RWPE2 (cell line): Measurements from ENCODE around the gene ROCK2.

Experiments
- ATAC-seq: fragments of 200-7000 bp; cut with Tn5 transposase; 3 replicates; pipeline ENCODE4 v1.9.1; 2021; ENCODE audit warnings: low read depth
- DNase-seq: peaks from one replicate; pipeline ENCODE4 v3.0.0-alpha.2; 2020; ENCODE audit warnings: low spot score
- H3K27ac ChIP-seq: fragments of 450-650 bp; 2 replicates; pipeline ENCODE4 v1.5.1; 2017; ENCODE audit warnings: mild to moderate bottlenecking; ENCODE audit not compliant: poor library complexity, severe bottlenecking
- H3K27me3 ChIP-seq: fragments of 250-450 bp; sonication (Bioruptor Pico); 2 replicates; pipeline ENCODE4 v1.5.1; 2021; ENCODE audit warnings: mild to moderate bottlenecking, moderate library complexity; ENCODE audit not compliant: insufficient read depth, poor library complexity, severe bottlenecking
- H3K36me3 ChIP-seq: fragments of 250-450 bp; sonication (Bioruptor Pico); 2 replicates; pipeline ENCODE4 v1.5.1; 2020; ENCODE audit warnings: low read depth, mild to moderate bottlenecking, moderate library complexity
- H3K4me1 ChIP-seq: fragments of 250-450 bp; sonication (Bioruptor Pico); 2 replicates; pipeline ENCODE4 v1.5.1; 2021; ENCODE audit warnings: mild to moderate bottlenecking, moderate library complexity; ENCODE audit not compliant: insufficient read depth, poor library complexity, severe bottlenecking
- H3K4me3 ChIP-seq: fragments of 250-450 bp; sonication (Bioruptor Pico); 2 replicates; pipeline ENCODE4 v1.5.1; 2021; ENCODE audit warnings: mild to moderate bottlenecking, moderate library complexity; ENCODE audit not compliant: severe bottlenecking
- H3K9me3 ChIP-seq: fragments of 250-450 bp; sonication (Bioruptor Pico); 2 replicates; pipeline ENCODE4 v1.5.1; 2021; ENCODE audit warnings: mild to moderate bottlenecking, moderate library complexity; ENCODE audit not compliant: severe bottlenecking
- CTCF ChIP-seq: fragments of 450-650 bp; IDR thresholded peaks from one replicate; pipeline ENCODE4 v1.5.1; 2017; ENCODE audit warnings: mild to moderate bottlenecking, moderate library complexity; ENCODE audit not compliant: poor library complexity, severe bottlenecking

The ROCK2 gene

GRCh38 chr2:11163439-11164317, 180.8 kb downstream of the ROCK2 start:
- no peaks in the 10 kb centered on the region for H3K36me3 ChIP-seq
- TF ChIP-seq CTCF: no peak
- DNase-seq: no peak
- no peaks in the 10 kb centered on the region for H3K4me1 ChIP-seq
- H3K9me3 ChIP-seq: no peaks in the 10 kb centered on the region
- no peaks in the 10 kb centered on the region for H3K27me3 ChIP-seq
- no peak for ATAC-seq
- no peak overlapping the region for H3K27ac ChIP-seq
- no peak overlapping the region for H3K4me3 ChIP-seq

DNA sequence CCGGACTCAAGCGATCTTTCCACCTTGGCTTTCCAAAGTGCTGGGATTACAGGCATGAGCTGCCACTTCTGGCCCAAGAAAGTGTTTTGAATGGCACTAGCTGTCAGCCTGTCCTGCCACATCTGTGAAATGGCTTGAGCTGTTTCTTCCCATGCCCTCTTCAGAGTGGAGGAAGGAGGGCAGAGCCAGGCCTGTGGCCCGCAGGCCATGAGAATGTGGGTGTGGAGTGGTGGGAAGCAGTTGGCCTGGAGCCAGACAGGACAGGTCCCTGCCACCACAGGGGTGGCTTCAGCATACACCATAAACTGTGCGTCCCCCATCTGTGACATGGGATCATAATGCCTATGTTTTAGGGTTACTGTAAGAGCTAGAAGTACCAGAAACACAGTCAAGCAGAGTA, 182.7 kb downstream of the ROCK2 start:
- ATAC-seq: no peak
- H3K36me3 ChIP-seq: no peaks in the 10 kb centered on the region
- H3K27ac ChIP-seq: no peak overlapping the region
- H3K4me3 ChIP-seq: no peak overlapping the region
- DNase-seq: no peak
- H3K27me3 ChIP-seq: no peaks in the 10 kb centered on the region
- H3K9me3 ChIP-seq: no peaks in the 10 kb centered on the region
- TF ChIP-seq CTCF: no peak
- H3K4me1 ChIP-seq: no peaks in the 10 kb centered on the region

- Histone ChIP-seq H3K9me3 (no peaks in the 10 kb centered on the region), H3K36me3 (no peaks in the 10 kb centered on the region), H3K4me1 (no peaks in the 10 kb centered on the region), H3K27me3 (no peaks in the 10 kb centered on the region), H3K4me3 (no peak overlapping the region), H3K27ac (no peak overlapping the region)
- DNase-seq (no peak), ATAC-seq (no peak)
- TF ChIP-seq CTCF: no peak
These were observed 183.5 kb downstream of the ROCK2 start for GRCh38 chr2:11160731-11161455.

DNA sequence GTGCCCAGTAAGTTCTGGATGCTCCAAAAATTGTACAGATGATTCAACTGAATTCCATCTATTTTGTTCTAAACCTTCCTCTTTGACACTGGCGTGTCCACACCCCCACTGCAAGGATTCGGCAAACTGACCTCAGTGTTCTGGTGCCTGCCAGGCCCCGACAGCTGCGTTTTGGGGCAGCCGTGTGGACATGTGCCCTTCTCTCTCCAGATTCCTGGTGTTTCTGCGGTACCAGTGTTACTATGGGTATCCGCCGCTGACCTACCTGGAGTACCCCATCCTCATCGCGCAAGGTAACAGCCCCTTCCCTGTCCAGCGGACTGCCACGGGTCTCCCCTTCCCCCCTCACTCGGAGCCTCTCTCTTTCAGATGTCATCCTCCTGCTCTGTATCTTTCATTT, 184.2 kb downstream of the ROCK2 start:
- Histone ChIP-seq H3K9me3 (no peaks in the 10 kb centered on the region), H3K27ac (no peak overlapping the region), H3K36me3 (no peaks in the 10 kb centered on the region), H3K27me3 (no peaks in the 10 kb centered on the region), H3K4me1 (no peaks in the 10 kb centered on the region), H3K4me3 (no peak overlapping the region)
- ATAC-seq: no peak
- DNase-seq: no peak
- no peak for TF ChIP-seq CTCF
